GM21576 (cell line): ENCODE results near the gene CHST11.

Experiments used
- ATAC-seq: cut with Tn5 transposase; IDR thresholded peaks from one replicate; pipeline ENCODE4 v1.9.1; 2021; ENCODE audit warnings: mild to moderate bottlenecking, moderate library complexity; ENCODE audit not compliant: unreplicated experiment

Gene CHST11

GRCh38 chr12:104648756-104649155, 192.0 kb downstream of the CHST11 start:
- ATAC-seq = no peak

- ATAC-seq = no peak
Measured at GRCh38 chr12:104649217-104649824, 192.6 kb downstream of the CHST11 start.

- ATAC-seq = no peak
Measured at GRCh38 chr12:104649921-104650320, 193.2 kb downstream of the CHST11 start.

GRCh38 chr12:104650541-104650940, 193.8 kb downstream of the CHST11 start:
- ATAC-seq = no peak

DNA sequence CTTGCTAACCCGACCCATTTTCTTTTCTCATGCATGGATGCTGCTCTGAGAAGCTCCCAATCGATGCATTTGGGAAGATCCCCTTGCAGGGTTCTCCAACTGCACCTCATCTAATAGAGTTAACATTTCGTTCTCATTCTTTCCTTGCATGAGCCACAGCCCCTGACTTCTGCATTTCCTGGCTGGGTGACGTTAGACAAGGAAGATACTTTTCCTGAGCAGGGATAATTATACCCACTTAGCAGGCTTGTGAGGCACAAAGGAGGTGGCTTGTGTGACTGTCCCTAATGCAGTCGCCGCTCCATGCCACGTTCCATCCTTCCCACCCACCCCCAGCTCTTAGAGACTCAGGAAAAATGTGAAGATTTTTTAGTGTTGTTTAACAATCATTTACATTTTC, 195.1 kb downstream of the CHST11 start:
- no peak for ATAC-seq

DNA sequence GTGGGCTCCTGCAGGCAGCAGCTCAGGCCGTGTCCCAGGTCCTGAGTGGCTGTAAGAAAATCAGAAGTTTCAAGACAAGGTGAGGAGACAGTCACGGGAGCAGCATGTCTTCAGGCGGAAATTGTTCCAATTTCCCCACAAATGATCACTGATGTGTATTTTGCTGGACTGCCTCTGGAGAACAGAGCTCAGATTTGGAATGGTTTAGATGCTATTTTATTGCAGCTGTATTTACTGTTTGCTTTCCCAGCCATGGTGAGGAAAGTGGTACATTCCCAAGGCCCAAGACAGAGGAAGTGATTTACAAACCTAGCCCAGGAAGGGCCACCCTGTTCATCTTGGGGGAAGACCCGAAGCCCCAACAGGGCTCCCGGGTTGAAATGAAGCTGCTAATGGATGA, 195.6 kb downstream of the CHST11 start:
- ATAC-seq = no peak

DNA sequence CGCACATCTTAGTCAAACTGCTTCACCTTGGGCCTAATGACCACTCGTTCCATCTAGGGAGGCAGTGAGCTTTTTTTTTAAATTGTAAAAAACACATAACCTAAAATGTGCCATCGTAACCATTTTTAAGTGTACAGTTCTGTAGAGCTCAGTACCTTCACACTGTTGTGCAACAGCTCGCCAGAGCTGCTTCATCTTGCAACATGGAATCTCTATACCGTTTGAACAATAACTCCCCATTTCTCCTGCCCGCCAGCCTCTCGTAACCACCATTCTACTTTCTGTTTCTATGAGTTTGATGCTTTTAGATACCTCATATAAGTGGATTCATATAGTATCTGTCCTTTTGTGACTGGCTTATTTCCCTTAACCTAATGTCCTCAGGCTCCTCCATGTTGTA, 196.2 kb downstream of the CHST11 start:
- no peak for ATAC-seq

DNA sequence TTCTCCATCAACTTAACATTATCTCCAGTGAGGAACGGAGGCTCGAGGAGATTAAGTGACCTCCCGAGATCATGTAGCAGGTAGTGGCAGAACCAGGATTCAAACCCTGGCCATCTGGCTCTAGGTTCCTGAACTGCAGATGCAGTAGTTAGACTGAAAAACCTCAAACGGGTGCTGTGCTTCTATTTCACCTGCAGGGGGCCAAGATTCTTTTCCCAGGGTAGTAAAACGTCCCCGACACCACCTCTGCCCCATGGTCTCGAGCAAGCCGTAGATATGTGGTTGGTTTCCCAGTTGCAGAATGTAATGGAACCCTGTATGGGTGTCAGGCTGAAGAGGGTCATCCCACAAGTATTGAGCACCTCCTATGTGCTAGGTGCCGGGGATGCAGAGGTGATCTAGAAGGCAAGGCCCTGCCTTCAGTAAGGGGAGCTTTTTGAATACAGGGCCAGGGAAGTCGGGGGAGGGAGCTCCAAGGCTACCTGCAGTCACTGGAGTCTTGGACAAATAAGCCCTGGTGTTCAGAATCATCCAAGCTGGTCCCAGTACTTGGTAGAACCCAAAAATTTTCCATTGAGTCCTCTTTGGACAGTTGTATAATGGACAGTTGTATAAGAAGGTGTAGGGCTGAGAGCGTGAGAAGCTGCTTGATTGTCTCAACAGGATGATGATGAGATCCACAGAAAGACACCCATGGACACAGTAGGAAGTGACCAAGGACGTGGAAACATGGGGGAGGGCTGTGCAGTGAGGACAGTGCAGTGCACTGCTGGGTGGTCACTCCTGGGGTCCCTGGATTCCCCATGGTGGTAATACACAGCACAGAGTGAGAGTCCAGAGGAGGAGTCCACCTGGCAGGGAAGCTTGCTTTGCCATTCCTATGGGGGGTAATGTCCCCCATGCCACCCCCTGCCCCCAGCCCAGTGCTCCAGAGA, 197.2 kb downstream of the CHST11 start:
- no peak for ATAC-seq

- no peak for ATAC-seq
Measured at GRCh38 chr12:104654665-104655609, 198.2 kb downstream of the CHST11 start.

DNA sequence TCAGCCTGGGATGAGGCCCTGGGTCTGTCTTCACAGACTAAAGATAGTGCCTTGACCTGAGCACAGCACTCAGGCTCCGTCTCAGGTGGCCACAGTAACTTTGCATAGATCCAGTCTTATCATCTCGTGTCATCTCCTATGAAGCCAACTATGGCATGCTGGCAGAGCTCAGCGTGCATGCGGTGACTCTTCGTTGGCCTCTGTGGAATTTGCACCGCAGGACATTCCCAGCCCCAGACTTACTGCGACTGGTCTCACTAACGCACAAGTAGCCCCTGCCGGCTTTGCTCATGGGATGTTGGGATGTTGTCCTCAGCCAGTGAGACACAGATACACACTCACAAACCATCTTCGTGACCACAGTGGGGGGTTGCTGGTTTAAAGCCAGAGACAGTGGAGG, 199.6 kb downstream of the CHST11 start:
- no peak for ATAC-seq

GRCh38 chr12:104656921-104657320, 200.2 kb downstream of the CHST11 start:
- ATAC-seq = no peak

GRCh38 chr12:104657726-104658484, 201.2 kb downstream of the CHST11 start:
- no peak for ATAC-seq

DNA sequence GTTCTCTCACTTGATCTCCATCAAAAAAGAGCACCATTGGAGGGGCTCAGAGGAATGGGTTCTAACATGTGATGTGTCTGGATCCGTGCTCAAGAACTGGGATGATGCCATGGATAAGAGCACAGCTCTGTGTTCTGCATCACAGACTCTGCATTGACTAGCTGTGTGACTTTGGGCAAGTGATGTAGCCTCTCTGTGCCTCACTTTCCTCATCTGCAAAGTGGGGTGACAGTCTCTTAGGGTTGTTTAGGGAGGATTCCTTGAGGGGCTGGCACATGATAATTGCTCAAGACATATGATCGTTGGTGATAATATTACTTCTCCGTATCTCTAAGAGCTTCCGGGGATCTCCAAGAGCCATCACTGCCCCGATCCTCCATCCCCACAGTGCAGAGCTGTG, 202.3 kb downstream of the CHST11 start:
- ATAC-seq = no peak

DNA sequence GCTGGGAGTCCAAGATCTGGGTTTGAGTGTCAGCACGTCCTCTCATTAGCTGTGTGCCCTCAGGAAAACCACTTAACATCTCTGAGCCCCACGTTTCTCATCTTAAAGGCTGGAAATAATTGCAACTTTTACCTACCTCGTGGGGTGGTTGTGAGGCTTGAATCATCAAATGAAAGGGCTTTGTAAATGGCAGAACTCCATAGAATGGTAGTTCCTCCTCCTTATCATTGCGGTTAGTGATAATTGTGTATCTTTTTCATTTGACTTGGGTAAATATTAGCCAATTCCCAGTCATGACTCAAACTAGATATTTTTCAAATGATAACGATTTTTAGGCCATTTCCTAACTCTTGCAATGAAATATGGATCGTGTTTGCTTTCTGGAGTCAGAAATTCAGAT, 205.5 kb downstream of the CHST11 start:
- ATAC-seq = no peak

DNA sequence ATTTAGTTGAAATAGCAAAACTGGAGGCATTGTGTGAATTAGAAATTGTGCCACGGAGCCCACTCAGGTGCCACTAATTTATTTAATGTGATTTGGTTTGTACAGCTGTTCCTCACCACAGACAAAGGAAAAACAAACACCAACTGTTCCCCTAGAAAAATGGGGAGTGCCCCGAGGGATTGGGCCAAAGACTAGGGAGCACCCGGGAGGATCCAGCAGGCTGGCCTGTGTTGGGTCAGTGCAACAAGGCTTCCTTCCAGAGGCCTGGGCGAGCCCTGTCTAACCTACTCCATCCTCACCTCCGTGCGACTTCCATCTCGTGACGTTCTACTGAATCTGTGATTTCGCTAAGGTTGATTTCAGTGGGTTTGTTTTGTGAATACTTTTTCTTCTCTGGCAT, 206.2 kb downstream of the CHST11 start:
- no peak for ATAC-seq

DNA sequence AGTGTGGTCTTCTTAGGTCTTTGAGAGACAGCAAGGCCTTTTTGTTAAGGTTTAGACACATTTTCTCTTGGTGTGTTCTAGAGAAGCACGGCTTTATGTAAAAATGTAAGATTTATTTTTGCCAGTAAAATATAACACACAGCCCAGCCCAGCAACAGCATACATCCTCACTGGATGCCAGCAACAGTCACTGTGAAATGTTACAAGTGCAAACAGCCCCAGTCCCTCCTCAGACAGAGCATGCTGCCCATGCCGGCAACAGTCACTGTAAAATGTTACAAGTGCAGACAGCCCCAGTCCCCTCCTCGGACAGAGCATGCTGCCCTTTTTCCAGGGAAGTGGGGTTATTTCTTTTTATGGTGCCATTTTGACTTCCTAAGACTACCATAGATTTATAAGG, 207.6 kb downstream of the CHST11 start:
- ATAC-seq = no peak

DNA sequence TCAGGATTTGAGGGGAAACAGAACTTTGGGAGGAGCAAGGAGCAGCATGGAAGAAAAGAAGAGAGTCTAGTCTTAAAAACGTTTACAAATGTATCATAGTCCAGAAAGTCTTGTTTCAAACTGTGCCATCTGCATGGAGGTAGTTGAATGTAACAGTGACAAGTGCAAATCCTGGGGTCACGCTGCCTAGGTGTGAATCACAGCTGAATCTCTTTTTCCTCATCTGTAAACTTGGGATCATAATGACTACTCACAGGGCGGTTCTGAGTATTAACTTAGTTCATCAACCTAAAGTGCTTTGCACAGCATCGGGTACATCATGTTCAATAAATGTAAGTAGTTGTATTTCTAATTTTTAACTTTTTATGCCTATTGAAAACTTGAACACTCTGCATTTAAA, 208.5 kb downstream of the CHST11 start:
- no peak for ATAC-seq

GRCh38 chr12:104667139-104667538, 210.4 kb downstream of the CHST11 start:
- no peak for ATAC-seq

- no peak for ATAC-seq
Measured at GRCh38 chr12:104668274-104668718, 211.5 kb downstream of the CHST11 start.

- no peak for ATAC-seq
Measured at GRCh38 chr12:104669089-104669721, 212.5 kb downstream of the CHST11 start.
